Measurements from ENCODE around the gene IFITM1.
A peak's percentile ranks its signal among the peaks of the same experiment; 100 is the strongest.
"Not testable (repeated sequence)": the region's sequence is repeated elsewhere in the genome, so short reads cannot be mapped to it uniquely, and the experiment has no call there.

IFITM1 gene

DNA sequence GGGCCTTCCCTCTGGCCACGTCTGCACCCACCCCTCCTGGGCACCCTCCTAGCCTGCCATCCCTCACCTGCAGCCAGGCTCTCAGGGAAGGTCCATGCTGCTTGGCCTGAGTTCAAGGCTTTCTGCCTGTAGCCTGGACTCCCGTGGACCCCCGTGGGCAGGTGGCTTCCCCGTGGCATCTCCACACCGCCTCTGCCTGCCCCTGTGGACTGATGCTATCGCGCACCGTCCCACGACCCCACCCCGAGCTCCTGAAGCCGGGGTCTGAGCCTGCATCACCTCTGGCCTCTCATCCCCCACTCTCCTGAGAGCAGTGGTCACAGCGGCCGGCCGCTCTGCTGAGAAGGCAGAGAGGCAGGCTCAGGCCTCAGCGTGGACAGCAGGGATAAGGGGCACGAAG, 19.1 kb upstream of the IFITM1 start:
- no peak for FAIRE-seq

DNA sequence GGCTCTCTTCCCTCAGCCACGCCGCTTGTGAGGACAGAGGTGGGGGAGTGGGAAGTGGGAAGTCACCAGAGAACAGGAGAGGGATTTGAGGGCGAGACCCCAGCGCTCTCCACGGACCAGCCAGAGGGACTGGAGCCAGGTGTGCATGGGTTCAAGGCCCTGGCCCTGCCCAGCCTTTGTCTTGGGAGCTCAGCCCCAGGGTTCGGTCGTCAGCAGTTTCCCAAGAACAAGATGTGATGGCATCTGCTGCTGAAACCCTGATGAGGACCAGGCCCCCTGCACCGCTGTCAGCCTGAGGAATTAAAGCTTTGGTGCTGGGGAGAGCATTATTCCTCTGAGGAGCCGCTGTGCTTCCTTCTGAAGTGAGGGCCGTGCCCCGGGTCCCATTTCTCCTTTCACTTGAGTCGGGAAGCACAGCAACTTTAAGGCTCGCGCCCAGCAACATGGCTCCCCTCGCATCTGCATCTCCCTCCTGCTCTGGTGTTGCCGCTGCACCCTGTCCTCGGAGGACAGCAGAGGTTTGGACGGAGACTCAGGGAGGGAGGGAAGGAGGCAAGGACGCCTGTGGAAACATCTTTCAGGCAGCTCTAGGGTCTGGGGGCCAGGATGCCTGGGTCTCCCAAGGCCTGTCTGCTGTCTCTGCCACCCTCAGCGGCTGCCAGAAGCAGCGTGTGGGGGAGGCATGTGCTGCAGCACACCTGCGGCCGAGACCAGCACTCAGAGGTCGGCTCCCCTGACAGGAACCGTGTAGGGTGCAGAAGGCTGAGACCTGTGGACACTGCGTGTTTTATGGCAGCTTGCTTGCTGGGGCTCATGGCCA, 18.3 kb upstream of the IFITM1 start:
- no peak for FAIRE-seq

DNA sequence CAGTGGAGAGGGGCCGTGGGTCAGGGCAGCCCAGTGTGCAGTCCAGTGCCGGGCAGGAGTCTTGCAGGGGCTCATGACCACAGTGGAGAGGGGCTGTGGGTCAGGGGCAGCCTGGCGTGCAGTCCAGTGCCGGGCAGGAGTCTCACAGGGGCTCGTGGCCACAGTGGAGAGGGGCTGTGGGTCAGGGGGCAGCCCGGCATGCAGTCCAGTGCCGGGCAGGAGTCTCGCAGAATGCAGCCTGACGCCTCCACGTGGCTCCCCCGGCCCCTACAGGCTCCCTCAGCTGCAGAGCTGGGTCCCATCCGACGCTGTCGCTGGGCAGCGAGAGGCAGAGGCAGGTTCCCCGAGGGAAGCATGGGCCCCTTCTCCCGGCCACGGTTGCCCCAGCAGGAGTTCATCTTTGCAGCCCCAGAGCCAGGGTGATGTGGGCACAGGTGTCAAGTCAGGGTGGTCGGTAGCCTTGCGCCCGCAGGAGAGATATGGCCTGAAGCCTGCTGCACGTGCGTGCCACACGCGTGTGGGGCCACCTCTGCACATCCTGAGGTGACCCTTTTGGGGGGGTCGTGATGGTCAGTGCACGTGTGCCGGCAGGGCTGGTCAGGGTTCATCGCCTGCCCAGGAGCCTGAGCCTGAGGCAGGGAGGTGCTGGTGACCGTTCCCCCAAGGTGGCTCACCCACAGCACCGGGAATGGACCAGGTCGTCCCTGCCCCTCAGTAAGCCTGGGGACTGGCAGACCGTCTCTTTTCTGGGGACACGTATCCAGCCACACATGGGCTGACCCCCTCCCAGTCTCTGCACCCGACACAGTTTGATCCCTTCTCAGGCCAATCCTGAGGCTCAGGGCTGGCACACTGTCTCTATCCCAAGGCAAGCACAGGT, 17.4 kb upstream of the IFITM1 start:
- FAIRE-seq: no peak

DNA sequence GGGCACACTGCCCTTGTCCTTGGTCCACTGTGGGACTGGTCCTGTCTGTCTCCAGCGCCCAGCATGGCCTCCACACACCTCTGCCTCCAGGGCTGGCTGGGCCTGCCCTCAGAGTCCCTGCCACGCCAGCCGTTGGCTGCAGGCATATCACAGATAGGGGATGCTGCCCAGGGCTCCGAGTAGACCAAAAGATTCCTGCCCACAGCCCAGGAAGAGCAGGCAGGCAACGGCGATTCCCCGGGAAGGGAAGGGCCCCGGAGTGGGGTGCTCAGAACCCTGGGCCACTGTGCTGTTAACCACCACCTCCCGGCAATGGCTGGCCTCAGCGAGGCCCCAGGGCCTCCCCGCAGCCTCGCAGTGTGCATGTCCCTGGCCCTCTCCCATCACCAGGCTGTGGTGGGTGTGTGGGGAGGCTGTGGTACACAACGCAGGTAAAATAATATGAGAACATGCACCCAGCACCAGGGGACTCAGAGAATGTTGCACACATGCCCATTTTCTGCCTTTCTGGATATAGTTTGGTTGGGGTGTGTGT, 16.7 kb upstream of the IFITM1 start:
- FAIRE-seq: no peak

DNA sequence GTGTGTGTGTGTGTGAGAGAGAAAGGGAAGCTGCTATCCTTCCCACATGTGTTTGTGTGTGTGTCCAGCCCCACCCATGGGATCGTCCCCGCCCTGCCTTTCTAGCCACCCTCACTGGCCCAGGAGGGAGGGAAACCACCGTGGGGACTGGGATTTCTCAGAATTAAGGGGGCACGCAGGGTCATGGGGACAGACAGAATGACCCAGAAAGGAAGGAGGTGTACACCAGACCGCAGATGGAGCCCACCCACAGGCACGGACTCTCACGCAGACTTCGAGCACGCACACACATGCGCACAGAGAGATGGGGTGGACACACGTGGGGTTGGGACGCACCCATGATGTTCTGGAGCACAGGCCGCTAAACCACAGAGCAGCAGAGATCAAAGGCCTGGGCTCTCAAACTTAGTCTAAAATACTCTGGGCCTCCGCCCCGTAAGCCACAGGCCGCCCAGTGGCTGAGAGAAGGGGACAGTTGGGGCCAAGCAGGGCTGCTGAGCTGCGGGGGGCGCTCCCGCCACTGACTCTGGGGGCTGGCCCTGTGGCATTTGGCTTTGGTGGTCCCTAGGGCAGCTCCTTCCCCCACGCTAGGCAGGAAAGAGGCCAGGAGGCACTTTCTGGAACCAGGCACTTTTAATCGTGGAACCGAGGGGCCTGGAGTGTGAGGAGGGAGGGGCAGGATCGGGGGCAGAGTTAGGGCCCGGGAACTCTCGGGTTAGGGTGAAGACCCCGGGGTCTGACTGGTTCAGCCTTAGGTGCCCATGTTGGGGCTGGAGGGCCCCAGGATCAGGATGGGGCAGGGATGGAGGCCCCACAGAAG, 16.0 kb upstream of the IFITM1 start:
- no peak for FAIRE-seq

DNA sequence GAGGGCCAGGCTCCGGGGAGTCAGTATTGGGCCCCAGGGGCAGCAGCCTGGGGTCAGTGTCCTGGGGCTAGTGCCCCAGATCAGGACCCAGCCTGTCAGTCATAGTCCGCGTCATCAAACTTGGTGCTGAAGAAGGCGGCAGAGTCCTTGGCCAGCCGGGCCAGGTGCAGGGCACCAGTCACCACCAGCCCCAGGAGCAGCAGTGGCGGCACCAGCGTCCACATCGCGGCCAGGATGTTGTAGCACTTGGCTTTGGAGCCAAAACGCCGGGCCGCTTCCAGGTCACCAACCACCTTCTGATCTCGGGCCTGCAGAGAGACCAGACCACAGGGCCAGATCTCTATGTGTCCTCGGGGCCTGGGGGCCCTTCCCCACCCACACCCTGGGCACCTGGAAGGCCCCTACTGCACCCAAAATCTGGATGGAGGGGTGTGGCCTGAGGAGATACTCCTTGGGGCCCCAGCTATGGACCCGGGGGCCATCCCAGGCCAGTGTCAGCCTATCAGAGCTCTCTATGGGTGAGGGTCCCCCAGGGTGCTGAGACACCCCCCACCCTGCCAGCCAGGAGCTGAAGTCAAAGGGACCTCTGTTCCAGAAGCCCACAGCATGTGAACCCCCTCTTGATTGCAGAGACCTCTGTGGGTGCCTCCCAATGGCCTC, 15.3 kb upstream of the IFITM1 start:
- no peak for FAIRE-seq

DNA sequence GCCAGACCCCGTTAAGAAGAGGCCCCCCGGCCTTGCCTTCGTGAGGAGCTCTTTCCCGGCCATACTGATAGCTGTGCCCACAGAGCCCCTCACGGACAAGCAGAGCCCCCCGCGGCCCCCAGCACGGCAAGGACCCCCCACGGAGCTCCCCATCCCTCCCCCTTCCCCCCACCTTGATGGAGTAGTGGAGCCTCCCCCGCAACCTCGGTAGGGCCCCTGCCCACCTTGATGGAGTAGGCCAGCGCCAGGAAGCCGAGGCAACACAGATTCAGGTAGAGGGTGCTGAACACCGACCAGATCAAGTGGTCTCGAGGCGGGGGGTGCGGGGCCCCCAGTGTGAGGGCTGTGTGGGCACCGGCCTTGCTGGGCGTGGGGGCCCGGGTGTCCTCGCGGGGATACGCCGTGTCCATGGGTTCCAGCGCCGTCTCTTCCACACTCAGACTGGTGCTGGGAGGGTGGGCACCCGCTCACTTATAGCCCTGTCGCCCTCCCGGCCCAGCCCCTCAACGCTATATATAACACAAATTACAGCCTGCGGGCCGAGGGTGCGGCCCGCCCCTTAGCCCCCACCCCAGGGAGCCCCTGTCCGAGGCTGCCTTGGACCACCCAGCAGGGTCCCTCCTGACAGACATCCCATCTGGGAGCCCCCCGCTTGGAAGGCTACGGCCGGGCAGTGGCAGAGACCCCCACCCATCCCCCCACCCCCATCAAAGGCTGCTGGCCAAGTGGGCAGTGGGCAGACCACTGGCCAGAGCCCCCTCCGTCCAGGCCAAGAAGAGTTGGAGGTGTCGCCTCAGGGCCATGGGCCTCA, 14.6 kb upstream of the IFITM1 start, which contains the start of gene IFITM5:
IFITM5 (minus strand) TSS at position 446 of the 811 bp plus-strand sequence; CDS start at position 410, 36 bp downstream.
- no peak for FAIRE-seq

DNA sequence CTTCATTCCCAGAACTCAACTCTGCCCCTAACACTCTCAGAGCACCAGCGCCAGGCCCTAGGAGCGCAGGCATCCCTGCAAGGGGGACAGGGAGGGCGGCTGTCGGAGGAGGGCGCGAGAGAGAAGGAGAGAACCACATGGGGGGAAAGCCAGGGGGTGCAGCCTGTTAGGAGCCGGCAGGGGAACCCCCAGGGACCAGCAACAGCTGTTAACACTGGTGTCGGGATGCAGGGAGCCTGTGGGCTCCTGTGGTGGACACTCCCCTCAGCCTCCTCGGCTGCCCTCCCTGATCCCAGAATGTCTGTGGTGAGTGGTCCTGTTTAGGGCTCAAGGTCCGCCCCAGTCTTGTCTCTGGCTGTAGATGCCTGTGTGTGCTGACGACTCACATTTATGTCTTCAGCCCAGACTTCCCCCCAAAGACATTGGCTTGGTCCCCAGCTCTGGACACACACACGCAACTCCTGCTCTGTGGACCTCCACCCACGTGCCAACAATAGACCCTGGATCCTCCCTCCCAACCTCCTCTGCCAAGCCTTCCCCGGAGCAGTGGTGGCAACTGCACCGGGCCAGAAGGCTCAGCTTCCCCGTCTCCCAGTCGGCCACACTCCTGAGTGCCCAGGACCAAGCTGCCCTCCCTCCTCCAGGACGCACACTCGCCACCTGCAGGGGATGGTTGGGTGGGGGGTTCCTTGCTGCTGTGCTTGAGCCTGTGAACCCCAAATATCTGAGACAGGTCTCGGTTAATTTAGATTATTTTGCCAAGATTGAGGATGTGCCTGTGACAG, 13.7 kb upstream of the IFITM1 start:
- FAIRE-seq: no peak

DNA sequence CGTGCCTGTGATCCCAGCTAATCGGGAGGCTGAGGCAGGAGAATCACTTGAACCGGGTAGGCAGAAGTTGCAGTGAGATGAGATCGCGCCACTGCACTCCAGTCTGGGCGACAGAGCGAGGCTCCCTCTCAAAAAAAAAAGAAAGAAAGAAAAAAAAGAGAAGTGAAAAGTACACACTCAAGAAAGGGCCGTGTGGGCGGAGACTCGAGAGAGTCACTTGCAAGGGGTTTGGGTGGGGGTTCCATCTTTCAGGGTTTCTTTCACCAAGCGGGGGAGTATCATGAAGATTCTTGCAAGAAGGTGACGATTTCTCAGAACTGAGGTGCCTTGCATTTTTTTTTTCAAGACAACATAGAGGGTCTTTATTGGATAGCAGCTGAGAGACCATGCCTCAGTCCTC, 10.5 kb upstream of the IFITM1 start:
- no peak for FAIRE-seq

DNA sequence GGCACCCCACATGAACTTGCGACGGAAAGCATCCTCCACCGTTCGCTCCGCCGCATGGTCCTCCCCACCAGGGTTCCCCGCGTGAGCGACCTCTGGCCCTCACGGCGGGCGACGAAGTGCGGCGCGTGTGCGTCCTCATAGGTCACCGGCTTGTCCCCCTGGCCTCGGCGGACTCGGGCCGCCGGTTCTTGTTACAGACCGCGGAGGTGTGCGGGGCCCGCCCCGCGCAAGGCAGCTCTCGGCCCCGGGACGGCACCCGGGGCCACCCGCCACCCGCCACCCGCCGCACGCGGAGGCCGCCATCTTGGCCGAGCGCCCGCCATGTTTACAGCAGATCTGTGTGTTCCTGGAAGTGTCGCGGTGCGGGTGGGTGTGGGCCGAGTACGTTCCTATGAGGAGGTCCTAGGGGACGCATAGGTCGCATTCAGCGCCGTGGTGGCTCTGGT, 9.8 kb upstream of the IFITM1 start:
- FAIRE-seq: no peak

DNA sequence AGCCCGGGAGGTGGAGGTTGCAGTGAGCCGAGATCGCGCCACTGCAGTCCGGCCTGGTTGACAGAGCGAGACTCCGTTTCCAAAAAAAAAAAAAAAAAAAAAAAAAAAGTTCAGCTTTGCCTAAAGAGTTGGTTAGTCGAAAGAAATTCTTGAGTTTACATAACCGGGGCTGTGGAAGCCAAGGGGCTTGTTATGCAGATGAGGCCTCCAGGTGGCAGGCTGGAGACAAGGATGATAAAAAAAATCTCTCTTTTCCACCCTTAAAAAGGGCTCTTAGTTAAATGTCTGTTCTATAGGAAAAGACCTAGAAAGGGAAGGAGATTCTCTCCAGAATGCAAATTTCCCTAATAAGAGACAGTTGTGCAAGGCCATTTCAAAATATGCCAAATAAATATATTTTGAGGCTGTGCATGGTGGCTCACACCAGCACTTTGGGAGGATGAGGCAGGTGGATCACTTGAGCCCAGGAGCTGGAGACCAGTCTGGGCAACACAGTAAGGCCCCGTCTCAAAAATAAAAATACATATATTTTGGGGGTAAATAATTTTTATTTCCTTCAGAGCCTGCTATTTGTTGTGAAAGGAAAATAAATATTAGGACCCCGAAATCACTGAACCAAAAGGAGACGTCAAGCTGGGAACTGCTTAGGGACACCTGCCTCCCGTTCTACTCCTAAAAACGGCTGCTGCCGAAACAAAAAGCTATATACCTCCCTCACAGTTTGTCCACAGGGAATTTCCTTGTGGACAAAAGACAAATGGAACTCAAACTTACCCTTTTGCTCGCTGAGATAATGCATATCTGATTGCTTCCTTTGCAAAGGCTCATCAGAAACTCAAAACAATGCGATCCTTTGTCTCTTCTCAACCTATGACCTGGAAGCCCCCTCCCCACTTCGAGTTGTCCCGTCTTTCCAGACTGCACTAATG, 8.7 kb upstream of the IFITM1 start:
- peak; percentile 77 for FAIRE-seq

DNA sequence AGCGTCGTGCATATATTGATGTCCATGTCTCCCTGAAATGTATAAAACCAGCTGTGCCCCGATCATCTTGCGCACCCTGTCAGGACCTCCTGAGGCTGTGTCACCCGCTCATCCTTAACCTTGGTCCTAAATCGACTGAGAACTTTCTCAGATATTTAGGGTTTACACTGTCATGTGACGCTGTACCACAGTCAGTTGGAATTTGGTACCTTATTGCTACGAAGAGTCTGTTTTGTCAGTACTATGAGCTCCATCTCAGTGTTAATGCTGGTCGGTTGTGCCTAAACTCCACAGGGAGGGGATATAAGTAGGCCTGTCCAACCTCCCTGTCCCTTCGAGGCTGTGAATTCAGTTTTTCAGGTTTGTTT, 8.0 kb upstream of the IFITM1 start:
- no peak for FAIRE-seq

DNA sequence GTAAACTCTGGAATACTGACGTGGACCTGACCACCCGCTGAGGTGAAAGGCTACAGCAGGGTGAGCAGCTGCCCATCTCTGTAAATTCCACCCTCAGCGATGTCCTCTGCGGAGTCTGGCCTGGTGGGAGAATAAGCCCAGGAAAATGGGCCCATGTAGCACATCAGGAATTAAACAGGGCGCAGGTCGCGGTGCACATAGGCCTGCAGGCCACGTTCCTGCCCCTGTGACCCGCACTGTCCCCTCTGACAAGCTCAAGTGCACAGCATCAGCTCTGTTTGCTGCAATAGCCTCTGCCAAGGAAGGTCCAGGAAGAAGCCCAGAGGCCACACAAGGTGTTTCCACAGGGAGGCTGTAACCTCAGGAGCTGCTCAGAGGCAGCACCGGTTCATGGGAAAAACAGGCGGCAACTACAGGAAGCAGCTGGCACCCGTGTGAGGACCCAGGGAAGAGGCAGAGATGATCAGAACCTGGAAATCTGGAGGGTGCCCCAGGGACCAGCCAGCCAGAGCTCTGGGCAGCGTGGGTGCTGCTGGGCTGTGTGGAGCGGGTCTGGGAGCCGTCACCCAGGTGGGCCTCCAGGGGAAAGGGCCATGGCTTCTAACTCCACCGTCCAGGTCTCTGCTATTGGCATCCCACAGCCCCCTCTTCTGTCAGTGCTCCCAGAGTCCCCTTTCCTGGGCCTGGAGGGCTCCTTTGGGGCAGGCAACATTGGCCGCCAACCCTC, 7.0 kb upstream of the IFITM1 start:
- no peak for FAIRE-seq

DNA sequence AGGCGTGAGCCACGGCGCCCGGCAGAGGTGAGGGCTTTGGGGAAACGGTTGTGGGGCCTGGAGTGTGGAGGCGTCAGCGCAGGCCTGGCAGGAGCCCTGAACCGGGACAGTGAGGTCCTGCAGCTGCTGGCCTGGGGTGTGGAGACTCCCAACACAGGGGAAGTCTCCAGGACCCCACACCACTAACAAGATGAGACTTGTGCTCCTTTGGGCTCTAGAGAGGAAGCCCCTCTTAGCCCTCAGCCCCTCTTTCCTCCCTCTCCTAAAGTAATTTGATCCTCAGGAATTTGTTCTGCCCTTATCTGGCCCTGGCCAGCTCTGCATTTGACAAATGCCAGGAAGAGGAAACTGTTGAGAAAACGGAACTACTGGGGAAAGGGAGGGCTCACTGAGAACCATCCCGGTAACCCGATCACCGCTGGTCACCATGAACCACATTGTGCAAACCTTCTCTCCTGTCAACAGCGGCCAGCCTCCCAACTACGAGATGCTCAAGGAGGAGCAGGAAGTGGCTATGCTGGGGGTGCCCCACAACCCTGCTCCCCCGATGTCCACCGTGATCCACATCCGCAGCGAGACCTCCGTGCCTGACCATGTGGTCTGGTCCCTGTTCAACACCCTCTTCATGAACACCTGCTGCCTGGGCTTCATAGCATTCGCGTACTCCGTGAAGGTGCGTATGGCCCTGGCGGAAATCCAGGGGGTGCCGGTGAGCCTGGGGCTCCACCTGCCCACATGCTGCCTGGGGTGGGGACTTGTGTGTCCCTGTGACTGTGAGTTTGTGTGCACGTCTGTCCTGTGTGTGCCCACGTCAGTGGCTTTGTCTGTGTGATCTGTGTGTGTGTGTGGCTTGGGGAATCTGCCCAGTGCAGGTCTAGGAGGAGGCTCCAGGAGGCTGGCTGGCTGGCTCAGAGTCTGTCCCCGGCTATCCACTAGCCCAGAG, 5.8 kb upstream of the IFITM1 start, which contains the start of gene IFITM2:
IFITM2 (plus strand) TSS at position 51 of the 943 bp plus-strand sequence; CDS start at position 428, 377 bp downstream.
- not testable (repeated sequence) for FAIRE-seq

DNA sequence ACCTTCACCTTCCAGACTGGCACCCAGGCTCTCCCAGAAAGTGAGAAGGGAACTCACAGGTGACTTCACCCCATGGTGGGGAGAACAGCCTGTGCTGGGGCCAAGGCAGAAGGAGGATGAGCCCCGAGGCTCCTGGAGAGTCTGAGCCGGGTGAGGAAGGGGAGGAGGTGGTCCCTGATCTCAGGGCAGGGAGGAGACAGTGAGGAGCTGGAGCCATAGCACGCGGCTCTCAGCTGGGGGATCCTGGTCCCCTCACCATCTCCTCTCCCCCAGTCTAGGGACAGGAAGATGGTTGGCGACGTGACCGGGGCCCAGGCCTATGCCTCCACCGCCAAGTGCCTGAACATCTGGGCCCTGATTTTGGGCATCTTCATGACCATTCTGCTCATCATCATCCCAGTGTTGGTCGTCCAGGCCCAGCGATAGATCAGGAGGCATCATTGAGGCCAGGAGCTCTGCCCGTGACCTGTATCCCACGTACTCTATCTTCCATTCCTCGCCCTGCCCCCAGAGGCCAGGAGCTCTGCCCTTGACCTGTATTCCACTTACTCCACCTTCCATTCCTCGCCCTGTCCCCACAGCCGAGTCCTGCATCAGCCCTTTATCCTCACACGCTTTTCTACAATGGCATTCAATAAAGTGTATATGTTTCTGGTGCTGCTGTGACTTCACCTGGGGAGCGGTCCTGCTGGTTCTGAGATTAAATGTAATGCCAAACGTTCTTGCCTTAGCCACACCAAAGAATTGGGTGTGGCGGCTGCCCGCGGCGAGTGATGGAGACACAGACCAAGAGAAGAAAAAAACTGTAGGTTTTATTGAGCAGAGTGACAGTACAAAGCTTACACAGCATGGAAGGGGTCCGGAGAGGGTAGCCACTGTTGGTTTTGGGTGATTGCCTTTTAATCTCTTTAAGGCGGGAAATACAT, 4.8 kb upstream of the IFITM1 start:
- not testable (repeated sequence) for FAIRE-seq

Data from endometrium (tissue), 2 donors.